C4-2B (cell line): ENCODE data around the gene PACRG.

ENCODE experiments used
- CTCF ChIP-seq: fragments of 450-650 bp; conservative IDR thresholded peaks from 2 replicates; pipeline ENCODE4 v1.5.1; 2017; ENCODE audit warnings: mild to moderate bottlenecking
- ZFX ChIP-seq: fragments of 450-650 bp; IDR thresholded peaks from 2 replicates; pipeline ENCODE4 v1.6.1; 2017

DNA sequence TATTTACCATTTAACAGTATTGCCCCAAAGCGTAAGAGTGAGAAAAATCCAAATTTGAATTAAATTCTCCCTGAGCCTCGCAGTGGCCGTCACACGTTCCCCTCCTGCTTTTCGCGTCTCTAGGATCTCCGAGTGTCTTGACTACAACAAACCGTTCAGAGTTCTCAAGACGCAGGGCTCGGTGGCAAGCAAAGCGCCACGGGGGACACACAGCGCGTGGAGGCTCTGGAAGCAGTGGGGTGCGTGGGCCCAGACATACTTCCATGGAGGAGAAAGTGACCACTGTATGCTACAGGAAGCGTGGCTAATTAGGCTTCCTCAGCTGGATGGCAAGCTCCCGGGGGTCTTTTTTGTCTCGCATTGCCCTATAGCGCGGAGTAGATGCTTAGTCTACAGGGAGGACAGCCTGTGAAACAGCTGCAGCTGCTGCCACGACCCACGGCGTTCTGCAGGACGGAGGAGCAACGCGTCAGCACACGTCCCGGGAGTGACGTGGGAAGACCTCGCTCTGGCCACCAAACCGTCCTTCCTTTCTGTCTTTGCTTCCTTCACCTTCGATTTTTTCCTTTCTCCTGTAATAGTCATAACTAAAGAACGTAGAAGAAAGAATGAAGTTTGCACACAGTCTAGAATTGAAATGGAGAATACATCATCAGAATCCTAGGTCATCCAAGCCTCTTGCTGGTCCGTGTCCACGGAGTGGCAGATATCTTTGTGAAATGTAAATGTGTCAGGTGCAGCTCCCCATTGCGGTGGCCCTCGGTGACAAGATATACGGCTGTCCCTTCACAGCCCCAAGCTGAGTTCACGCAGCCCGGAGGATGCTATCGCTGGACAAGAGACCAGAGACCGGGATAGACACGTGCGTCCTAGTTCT is 582.6 kb downstream of the PACRG start:
- TF ChIP-seq CTCF (no peak), ZFX (no peak)
